Measurements from ENCODE around the gene NEK6.
A peak's percentile ranks its signal among the peaks of the same experiment; 100 is the strongest.

The NEK6 gene

DNA sequence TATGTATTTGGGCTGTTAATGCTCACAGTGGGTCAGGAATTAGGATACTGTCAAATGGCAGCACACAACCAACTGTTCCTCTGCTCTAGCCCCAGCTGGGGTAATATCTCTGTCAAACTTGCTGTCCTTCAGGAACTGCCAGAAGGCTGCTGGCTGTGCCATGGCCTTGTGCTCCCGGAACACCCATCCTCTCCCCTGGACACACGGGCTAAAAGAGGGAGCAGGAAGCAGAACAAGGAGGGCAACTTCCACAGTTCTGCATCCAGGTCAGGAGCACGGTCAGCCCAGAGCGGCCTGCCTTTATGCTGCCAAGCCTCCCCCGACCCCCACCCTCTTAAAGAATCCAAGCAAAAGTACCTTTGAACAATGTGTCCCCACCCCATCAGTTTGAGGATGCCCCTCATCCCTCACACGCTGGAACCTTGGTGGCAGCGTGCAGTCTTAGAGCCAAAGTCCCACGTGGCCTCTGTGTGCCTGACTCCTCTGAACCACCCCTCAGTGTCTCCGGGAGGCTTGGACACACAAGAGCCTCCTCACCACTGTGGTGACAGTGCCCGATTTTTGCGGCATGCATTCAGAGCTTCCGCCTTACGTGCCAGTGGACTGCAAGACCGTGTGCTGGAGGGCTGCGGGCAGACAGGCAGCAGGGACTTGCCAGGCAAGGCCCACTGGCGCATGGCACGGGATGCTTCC lies 96.7 kb downstream of the NEK6 start:
- no peak for DNase-seq (ENCODE audit: low spot score)
- no peak overlapping the region for H3K14ac ChIP-seq (ENCODE audit: low read length)

GRCh38 chr9:124355039-124355940 lies 97.5 kb downstream of the NEK6 start:
- Histone ChIP-seq H3K27ac (replicated peaks; ENCODE audit: low read length) (no peak overlapping the region), H3K4me3 (ENCODE audit: low read length in 2 of 2) (peak overlapping the region in 1 of 2 donors; percentile 3), H3K9me3 (replicated peaks in 1 of 2; ENCODE audit: control insufficient read depth in 2 of 2, insufficient read depth in 1 of 2, low read depth in 1 of 2, low read length in 2 of 2) (no peaks in the 10 kb centered on the region), H3K27me3 (ENCODE audit: control insufficient read depth in 3 of 3, insufficient read depth in 3 of 3, low read depth in 1 of 3, low read length in 3 of 3) (no peaks in the 10 kb centered on the region), H2AK5ac (ENCODE audit: low read depth, low read length) (no peak overlapping the region), H3K18ac (ENCODE audit: low read length) (no peak overlapping the region), H3K14ac (ENCODE audit: low read length) (no peak overlapping the region), H2BK5ac (ENCODE audit: low read length) (no peak overlapping the region), H2BK120ac (ENCODE audit: low read depth, low read length) (no peak overlapping the region), H3K4ac (ENCODE audit: low read length) (no peak overlapping the region), H2BK15ac (ENCODE audit: low read length) (no peak overlapping the region), H3K4me1 (ENCODE audit: control insufficient read depth in 2 of 2, insufficient read depth in 1 of 2, low read depth in 1 of 2, low read length in 2 of 2) (peaks cover 5 to 18% of the 10 kb centered on the region in 2 donors), H3K4me2 (ENCODE audit: insufficient read depth, low read length, poor library complexity, severe bottlenecking) (no peak overlapping the region), H4K91ac (ENCODE audit: low read depth, low read length, poor library complexity) (no peak overlapping the region), H3K23ac (ENCODE audit: low read depth, low read length, poor library complexity) (peak overlapping the region; percentile 31), H3K79me1 (ENCODE audit: low read depth, low read length) (peaks cover 9% of the 10 kb centered on the region), H4K8ac (ENCODE audit: low read depth, low read length) (no peak overlapping the region), H3K9ac (ENCODE audit: low read depth, low read length, poor library complexity) (no peak overlapping the region), H3K36me3 (replicated peaks in 1 of 2; ENCODE audit: control insufficient read depth in 2 of 2, insufficient read depth in 2 of 2, low read length in 2 of 2) (peaks cover 39 to 93% of the 10 kb centered on the region in 2 donors), H2BK12ac (ENCODE audit: low read length) (no peak overlapping the region), H2AFZ (ENCODE audit: low read length) (no peak overlapping the region)
- WGBS, 2 donors (ENCODE audit: extremely low coverage in 2 of 2, insufficient read length in 2 of 2, insufficient replicate concordance in 1 of 2), result no CpG with 5 or more reads among the region's 21 CpGs
- DNase-seq (ENCODE audit: low spot score), result no peak

More for the DNA sequence above, 96.7 kb downstream of the NEK6 start:
- Histone ChIP-seq H3K79me1 (ENCODE audit: low read depth, low read length) (peaks cover 9% of the 10 kb centered on the region), H3K4me1 (ENCODE audit: control insufficient read depth in 2 of 2, insufficient read depth in 1 of 2, low read depth in 1 of 2, low read length in 2 of 2) (peaks cover 10 to 24% of the 10 kb centered on the region in 2 donors), H3K27me3 (ENCODE audit: control insufficient read depth in 3 of 3, insufficient read depth in 3 of 3, low read depth in 1 of 3, low read length in 3 of 3) (no peaks in the 10 kb centered on the region), H2AFZ (ENCODE audit: low read length) (no peak overlapping the region), H2BK15ac (ENCODE audit: low read length) (no peak overlapping the region), H2BK5ac (ENCODE audit: low read length) (no peak overlapping the region), H2BK12ac (ENCODE audit: low read length) (no peak overlapping the region), H3K4me3 (ENCODE audit: low read length in 2 of 2) (peak overlapping the region in 1 of 2 donors; percentile 3), H3K36me3 (replicated peaks in 1 of 2; ENCODE audit: control insufficient read depth in 2 of 2, insufficient read depth in 2 of 2, low read length in 2 of 2) (peaks cover 40 to 100% of the 10 kb centered on the region in 2 donors), H3K23ac (ENCODE audit: low read depth, low read length, poor library complexity) (peak overlapping the region; percentile 31), H3K9ac (ENCODE audit: low read depth, low read length, poor library complexity) (no peak overlapping the region), H4K91ac (ENCODE audit: low read depth, low read length, poor library complexity) (no peak overlapping the region), H2BK120ac (ENCODE audit: low read depth, low read length) (no peak overlapping the region), H3K9me3 (replicated peaks in 1 of 2; ENCODE audit: control insufficient read depth in 2 of 2, insufficient read depth in 1 of 2, low read depth in 1 of 2, low read length in 2 of 2) (no peaks in the 10 kb centered on the region), H4K8ac (ENCODE audit: low read depth, low read length) (no peak overlapping the region), H3K4ac (ENCODE audit: low read length) (no peak overlapping the region), H3K4me2 (ENCODE audit: insufficient read depth, low read length, poor library complexity, severe bottlenecking) (no peak overlapping the region), H2AK5ac (ENCODE audit: low read depth, low read length) (no peak overlapping the region), H3K18ac (ENCODE audit: low read length) (peak overlapping the region; percentile 16), H3K27ac (replicated peaks; ENCODE audit: low read length) (no peak overlapping the region)
- WGBS, 2 donors (ENCODE audit: extremely low coverage in 2 of 2, insufficient read length in 2 of 2, insufficient replicate concordance in 1 of 2), result no CpG with 5 or more reads among the region's 17 CpGs

DNA sequence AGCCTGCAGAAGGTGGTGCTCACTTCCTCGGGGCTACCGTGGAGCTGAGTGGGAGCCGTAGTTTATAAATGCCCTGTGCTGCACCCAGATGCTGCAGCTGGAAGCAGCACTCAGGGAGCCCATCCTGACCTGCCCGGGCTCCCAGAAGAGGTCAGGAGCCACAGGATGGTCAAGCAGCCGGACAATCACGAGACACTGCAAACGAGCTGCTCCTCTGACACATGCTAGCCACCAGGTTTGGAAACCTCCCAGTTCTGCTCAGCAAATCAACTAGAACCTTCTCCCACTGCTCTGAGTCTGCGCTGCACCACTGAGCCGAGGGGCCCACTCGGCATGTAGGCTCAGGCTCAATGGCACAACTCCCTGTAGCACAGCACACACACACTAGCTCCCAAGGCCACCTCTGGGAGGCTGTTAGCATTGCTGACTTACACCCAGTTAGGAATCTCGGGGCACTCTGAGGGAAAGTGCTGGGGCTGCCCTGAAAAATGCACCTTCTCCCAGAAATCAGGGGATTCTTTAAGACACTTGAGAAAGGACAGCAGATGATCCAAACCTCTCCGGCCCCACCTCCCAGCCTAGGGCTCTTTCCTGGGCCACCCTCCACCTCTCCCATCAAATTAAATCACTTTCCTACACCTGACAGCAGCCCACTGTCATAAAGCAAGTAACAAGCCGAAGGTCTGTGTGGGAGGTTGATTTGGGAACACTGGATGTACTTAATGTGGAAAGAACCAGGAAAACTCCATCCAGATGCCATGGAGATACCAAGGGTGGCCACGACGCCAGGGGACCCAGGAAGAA lies 98.4 kb downstream of the NEK6 start:
- H3K4me3 ChIP-seq (ENCODE audit: low read length in 2 of 2), result no peak overlapping the region
- no peak overlapping the region for H3K23ac ChIP-seq (ENCODE audit: low read depth, low read length, poor library complexity)
- no peaks in the 10 kb centered on the region for H3K27me3 ChIP-seq (ENCODE audit: control insufficient read depth in 3 of 3, insufficient read depth in 3 of 3, low read depth in 1 of 3, low read length in 3 of 3)
- H2BK5ac ChIP-seq (ENCODE audit: low read length), result no peak overlapping the region
- H2BK120ac ChIP-seq (ENCODE audit: low read depth, low read length), result no peak overlapping the region
- no peak overlapping the region for H3K27ac ChIP-seq (replicated peaks; ENCODE audit: low read length)
- no peak overlapping the region for H2BK15ac ChIP-seq (ENCODE audit: low read length)
- H2AFZ ChIP-seq (ENCODE audit: low read length), result no peak overlapping the region
- peaks cover 9% of the 10 kb centered on the region for H3K79me1 ChIP-seq (ENCODE audit: low read depth, low read length)
- H3K36me3 ChIP-seq (replicated peaks in 1 of 2; ENCODE audit: control insufficient read depth in 2 of 2, insufficient read depth in 2 of 2, low read length in 2 of 2), result peaks cover 31 to 85% of the 10 kb centered on the region in 2 donors
- no peak overlapping the region for H2AK5ac ChIP-seq (ENCODE audit: low read depth, low read length)
- no peaks in the 10 kb centered on the region for H3K9me3 ChIP-seq (replicated peaks in 1 of 2; ENCODE audit: control insufficient read depth in 2 of 2, insufficient read depth in 1 of 2, low read depth in 1 of 2, low read length in 2 of 2)
- no peak overlapping the region for H2BK12ac ChIP-seq (ENCODE audit: low read length)
- no peak overlapping the region for H4K91ac ChIP-seq (ENCODE audit: low read depth, low read length, poor library complexity)
- H3K4me1 ChIP-seq (ENCODE audit: control insufficient read depth in 2 of 2, insufficient read depth in 1 of 2, low read depth in 1 of 2, low read length in 2 of 2), result peaks cover 0 to 12% of the 10 kb centered on the region in 2 donors
- H3K18ac ChIP-seq (ENCODE audit: low read length), result no peak overlapping the region
- H3K9ac ChIP-seq (ENCODE audit: low read depth, low read length, poor library complexity), result no peak overlapping the region
- H3K4ac ChIP-seq (ENCODE audit: low read length), result no peak overlapping the region
- WGBS, 2 donors (ENCODE audit: extremely low coverage in 2 of 2, insufficient read length in 2 of 2, insufficient replicate concordance in 1 of 2), result no CpG with 5 or more reads among the region's 15 CpGs
- no peak for DNase-seq (ENCODE audit: low spot score)
- no peak overlapping the region for H3K14ac ChIP-seq (ENCODE audit: low read length)
- H3K4me2 ChIP-seq (ENCODE audit: insufficient read depth, low read length, poor library complexity, severe bottlenecking), result no peak overlapping the region
- H4K8ac ChIP-seq (ENCODE audit: low read depth, low read length), result no peak overlapping the region

Data from neuronal stem cell (in vitro differentiated cells).